ENCODE data around the gene PSMA7.

Gene PSMA7

GRCh38 chr20:62112368-62112767, 30.8 kb downstream of the PSMA7 start:
- Histone ChIP-seq H3K27me3 (ENCODE audit: insufficient read depth, low read length, poor library complexity, severe bottlenecking) (no peaks in the 10 kb centered on the region), H3K36me3 (ENCODE audit: insufficient read depth, low read length) (no peaks in the 10 kb centered on the region), H4K20me1 (ENCODE audit: insufficient read depth, low read length, poor library complexity, severe bottlenecking) (no peaks in the 10 kb centered on the region), H3K9ac (ENCODE audit: low read depth, low read length, poor library complexity, severe bottlenecking) (no peak overlapping the region), H3K4me3 (ENCODE audit: low read length, poor library complexity, severe bottlenecking) (no peak overlapping the region), H3K9me2 (replicated peaks; ENCODE audit: low read depth, low read length) (no peaks in the 10 kb centered on the region), H2AFZ (ENCODE audit: low read length) (no peak overlapping the region), H3K9me3 (ENCODE audit: insufficient read depth, low read depth, low read length) (peaks cover 9% of the 10 kb centered on the region; the same call in 1 of the 2 replicates), H3K4me1 (ENCODE audit: insufficient read depth, low read length, poor library complexity, severe bottlenecking) (peaks cover 7% of the 10 kb centered on the region), H3F3A (ENCODE audit: low read depth) (no peaks in the 10 kb centered on the region), H3K4me2 (ENCODE audit: low read depth, low read length, poor library complexity, severe bottlenecking) (no peak overlapping the region), H3K79me2 (ENCODE audit: insufficient read depth, low read length) (no peaks in the 10 kb centered on the region)
- no peak for TF ChIP-seq EZH2phosphoT487 (IDR thresholded peaks at IDR 0.05; ENCODE audit: borderline replicate concordance)
- TF ChIP-seq CTCF (conservative IDR thresholded peaks at IDR 0.05; ENCODE audit: low read length) = no peak

- Histone ChIP-seq H2AFZ (ENCODE audit: low read length) (no peak overlapping the region), H3K9me3 (ENCODE audit: insufficient read depth, low read depth, low read length) (peaks cover 13% of the 10 kb centered on the region; the same call in 1 of the 2 replicates), H3K4me2 (ENCODE audit: low read depth, low read length, poor library complexity, severe bottlenecking) (no peak overlapping the region), H4K20me1 (ENCODE audit: insufficient read depth, low read length, poor library complexity, severe bottlenecking) (no peaks in the 10 kb centered on the region), H3F3A (ENCODE audit: low read depth) (no peaks in the 10 kb centered on the region), H3K9ac (ENCODE audit: low read depth, low read length, poor library complexity, severe bottlenecking) (no peak overlapping the region), H3K79me2 (ENCODE audit: insufficient read depth, low read length) (no peaks in the 10 kb centered on the region), H3K9me2 (replicated peaks; ENCODE audit: low read depth, low read length) (no peaks in the 10 kb centered on the region), H3K4me1 (ENCODE audit: insufficient read depth, low read length, poor library complexity, severe bottlenecking) (no peaks in the 10 kb centered on the region), H3K36me3 (ENCODE audit: insufficient read depth, low read length) (no peaks in the 10 kb centered on the region), H3K27me3 (ENCODE audit: insufficient read depth, low read length, poor library complexity, severe bottlenecking) (no peaks in the 10 kb centered on the region), H3K4me3 (ENCODE audit: low read length, poor library complexity, severe bottlenecking) (no peak overlapping the region)
- no peak for TF ChIP-seq EZH2phosphoT487 (IDR thresholded peaks at IDR 0.05; ENCODE audit: borderline replicate concordance)
- no peak for TF ChIP-seq CTCF (conservative IDR thresholded peaks at IDR 0.05; ENCODE audit: low read length)
Measured at GRCh38 chr20:62111148-62111547, 32.0 kb downstream of the PSMA7 start.

GRCh38 chr20:62105592-62105991, 37.6 kb downstream of the PSMA7 start:
- Histone ChIP-seq H3K9ac (ENCODE audit: low read depth, low read length, poor library complexity, severe bottlenecking) (no peak overlapping the region), H3K27me3 (ENCODE audit: insufficient read depth, low read length, poor library complexity, severe bottlenecking) (no peaks in the 10 kb centered on the region), H3K4me1 (ENCODE audit: insufficient read depth, low read length, poor library complexity, severe bottlenecking) (no peaks in the 10 kb centered on the region), H4K20me1 (ENCODE audit: insufficient read depth, low read length, poor library complexity, severe bottlenecking) (no peaks in the 10 kb centered on the region), H3F3A (ENCODE audit: low read depth) (no peaks in the 10 kb centered on the region), H2AFZ (ENCODE audit: low read length) (no peak overlapping the region), H3K4me2 (ENCODE audit: low read depth, low read length, poor library complexity, severe bottlenecking) (no peak overlapping the region), H3K9me2 (replicated peaks; ENCODE audit: low read depth, low read length) (no peaks in the 10 kb centered on the region), H3K36me3 (ENCODE audit: insufficient read depth, low read length) (no peaks in the 10 kb centered on the region), H3K79me2 (ENCODE audit: insufficient read depth, low read length) (no peaks in the 10 kb centered on the region), H3K9me3 (ENCODE audit: insufficient read depth, low read depth, low read length) (peaks cover 19% of the 10 kb centered on the region; the same call in 1 of the 2 replicates), H3K4me3 (ENCODE audit: low read length, poor library complexity, severe bottlenecking) (no peak overlapping the region)
- no peak for TF ChIP-seq EZH2phosphoT487 (IDR thresholded peaks at IDR 0.05; ENCODE audit: borderline replicate concordance)
- no peak for TF ChIP-seq CTCF (conservative IDR thresholded peaks at IDR 0.05; ENCODE audit: low read length)

All from Loucy (cell line).